ENCODE results near the gene CCT6B. TPM values are rescaled to one million over a fixed set of nuclear protein-coding genes. Genes with fewer than 3 reads are reported as not detected.

The CCT6B gene
- total RNA-seq, 1 experiment from 2014 or later = 1.9 TPM

GRCh38 chr17:34884597-34884996 is 76.7 kb downstream of the CCT6B start:
- no peak for DNase-seq (ENCODE audit: low spot score)

- no peak for DNase-seq (ENCODE audit: low spot score)
These were observed 77.9 kb downstream of the CCT6B start for GRCh38 chr17:34883106-34884000.

- DNase-seq (ENCODE audit: low spot score) = no peak
These were observed 82.1 kb downstream of the CCT6B start for GRCh38 chr17:34879146-34879545.

Other genes starting within 250 kb of the CCT6B start
- 10.8 and 11.1 TPM in 2 replicates for gene ZNF830, start 80 bp upstream of the CCT6B start, total RNA-seq (2014; rRNA removed; shearing (Covaris generic))
- 23.6 and 31.9 TPM in 2 replicates for gene LIG3, start 19.1 kb upstream of the CCT6B start, total RNA-seq (2014; rRNA removed; shearing (Covaris generic))
- gene RFFL, start 102.2 kb upstream of the CCT6B start, total RNA-seq (2014; rRNA removed; shearing (Covaris generic)) = 18.5 and 20.7 TPM in 2 replicates
- gene RAD51D, start 158.4 kb upstream of the CCT6B start, total RNA-seq (2014; rRNA removed; shearing (Covaris generic)) = 11.8 and 11.9 TPM in 2 replicates
- gene FNDC8, start 160.2 kb upstream of the CCT6B start, total RNA-seq (2014; rRNA removed; shearing (Covaris generic)) = 0.25 TPM in 1 of 2 replicates, not detected in the other
- 17.6 and 20.2 TPM in 2 replicates for gene NLE1, start 180.8 kb upstream of the CCT6B start, total RNA-seq (2014; rRNA removed; shearing (Covaris generic))
- gene UNC45B, start 186.4 kb upstream of the CCT6B start, total RNA-seq (2014; rRNA removed; shearing (Covaris generic)) = not detected in 2 replicates
- gene SLC35G3, start 232.9 kb upstream of the CCT6B start, total RNA-seq (2014; rRNA removed; shearing (Covaris generic)) = not detected in 2 replicates

Data from H4 (cell line).